ENCODE data around the gene CAPN5. TPM values are rescaled to one million over a fixed set of nuclear protein-coding genes. Genes with fewer than 3 reads are reported as not detected.

Gene CAPN5
- total and polyA plus RNA-seq, 5 donors, result 2.9 to 6.9 (median 5.2) TPM

GRCh38 chr11:77102246-77103210 lies 35.8 kb downstream of the CAPN5 start, which contains the start of gene OMP:
Gene OMP (plus strand): TSS chr11:77102840. CDS start chr11:77102840, 0 bp downstream.
- no peaks in the 10 kb centered on the region for H3K27me3 ChIP-seq (ENCODE audit: control insufficient read depth, insufficient read depth)
- peaks cover 3% of the 10 kb centered on the region for H3K4me1 ChIP-seq (ENCODE audit: control insufficient read depth, insufficient read depth, low read length)
- intact Hi-C loops (cut with DNase I), result no loop called here
- no peaks in the 10 kb centered on the region for H3K9me3 ChIP-seq (ENCODE audit: control insufficient read depth, low read length)
- H3K27ac ChIP-seq (ENCODE audit: low read length), result no peak within 1 kb of the TSS
- DNase-seq, result peak; percentile 10 to 36 (median 33)
- no peak within 1 kb of the TSS for H3K4me3 ChIP-seq (ENCODE audit: low read length)
- ATAC-seq, result no peak
- 92% methylated on average over 37 of the region's 37 CpGs for WGBS

GRCh38 chr11:77103319-77103718 lies 36.5 kb downstream of the CAPN5 start:
- DNase-seq, result peak in 2 of 3 donors; percentile 5 to 18

GRCh38 chr11:77104727-77105126 lies 38.0 kb downstream of the CAPN5 start:
- no peaks in the 10 kb centered on the region for H3K27me3 ChIP-seq (ENCODE audit: control insufficient read depth, insufficient read depth)
- peaks cover 4% of the 10 kb centered on the region for H3K4me1 ChIP-seq (ENCODE audit: control insufficient read depth, insufficient read depth, low read length)
- no peak for ATAC-seq
- DNase-seq, result peak in 1 of 3 donors; percentile 35
- intact Hi-C loops (cut with DNase I), result no loop called here
- no peak overlapping the region for H3K27ac ChIP-seq (ENCODE audit: low read length)
- WGBS, result 88% methylated on average over 8 of the region's 8 CpGs
- H3K4me3 ChIP-seq (ENCODE audit: low read length), result no peak overlapping the region
- no peaks in the 10 kb centered on the region for H3K9me3 ChIP-seq (ENCODE audit: control insufficient read depth, low read length)

More at GRCh38 chr11:77103319-77103718, 36.5 kb downstream of the CAPN5 start:
- H3K9me3 ChIP-seq (ENCODE audit: control insufficient read depth, low read length), result no peaks in the 10 kb centered on the region
- 89% methylated on average over 2 of the region's 2 CpGs for WGBS
- intact Hi-C loops (cut with DNase I), result no loop called here
- peaks cover 4% of the 10 kb centered on the region for H3K4me1 ChIP-seq (ENCODE audit: control insufficient read depth, insufficient read depth, low read length)
- H3K27ac ChIP-seq (ENCODE audit: low read length), result no peak overlapping the region
- no peaks in the 10 kb centered on the region for H3K27me3 ChIP-seq (ENCODE audit: control insufficient read depth, insufficient read depth)
- no peak overlapping the region for H3K4me3 ChIP-seq (ENCODE audit: low read length)
- no peak for ATAC-seq

GRCh38 chr11:77106321-77106720 lies 39.5 kb downstream of the CAPN5 start:
- no peak overlapping the region for H3K4me3 ChIP-seq (ENCODE audit: low read length)
- no peaks in the 10 kb centered on the region for H3K27me3 ChIP-seq (ENCODE audit: control insufficient read depth, insufficient read depth)
- intact Hi-C loops (cut with DNase I), result no loop called here
- no peak for DNase-seq
- H3K4me1 ChIP-seq (ENCODE audit: control insufficient read depth, insufficient read depth, low read length), result peaks cover 4% of the 10 kb centered on the region
- ATAC-seq, result no peak
- no peaks in the 10 kb centered on the region for H3K9me3 ChIP-seq (ENCODE audit: control insufficient read depth, low read length)
- no peak overlapping the region for H3K27ac ChIP-seq (ENCODE audit: low read length)
- 85% methylated on average over 7 of the region's 7 CpGs for WGBS

GRCh38 chr11:77106759-77107158 lies 40.0 kb downstream of the CAPN5 start:
- Histone ChIP-seq H3K4me3 (ENCODE audit: low read length) (no peak overlapping the region), H3K9me3 (ENCODE audit: control insufficient read depth, low read length) (no peaks in the 10 kb centered on the region), H3K27ac (ENCODE audit: low read length) (no peak overlapping the region), H3K4me1 (ENCODE audit: control insufficient read depth, insufficient read depth, low read length) (peaks cover 4% of the 10 kb centered on the region), H3K27me3 (ENCODE audit: control insufficient read depth, insufficient read depth) (no peaks in the 10 kb centered on the region)
- intact Hi-C loops (cut with DNase I), result no loop called here
- DNase-seq, result peak in 1 of 3 donors; percentile 14
- ATAC-seq, result no peak
- 97% methylated on average over 13 of the region's 13 CpGs for WGBS

GRCh38 chr11:77107950-77108349 lies 41.2 kb downstream of the CAPN5 start:
- no peak overlapping the region for H3K4me3 ChIP-seq (ENCODE audit: low read length)
- H3K27ac ChIP-seq (ENCODE audit: low read length), result no peak overlapping the region
- no peaks in the 10 kb centered on the region for H3K9me3 ChIP-seq (ENCODE audit: control insufficient read depth, low read length)
- H3K4me1 ChIP-seq (ENCODE audit: control insufficient read depth, insufficient read depth, low read length), result peaks cover 4% of the 10 kb centered on the region
- DNase-seq, result peak; percentile 73 to 84 (median 81)
- intact Hi-C loops (cut with DNase I), result no loop called here
- H3K27me3 ChIP-seq (ENCODE audit: control insufficient read depth, insufficient read depth), result no peaks in the 10 kb centered on the region
- peak; percentile 34 to 48 for ATAC-seq
- 59% methylated on average over 3 of the region's 3 CpGs for WGBS

- Histone ChIP-seq H3K4me3 (ENCODE audit: low read length) (no peak overlapping the region), H3K9me3 (ENCODE audit: control insufficient read depth, low read length) (no peaks in the 10 kb centered on the region), H3K27me3 (ENCODE audit: control insufficient read depth, insufficient read depth) (no peaks in the 10 kb centered on the region), H3K4me1 (ENCODE audit: control insufficient read depth, insufficient read depth, low read length) (peaks cover 4% of the 10 kb centered on the region), H3K27ac (ENCODE audit: low read length) (no peak overlapping the region)
- no peak for ATAC-seq
- intact Hi-C loops (cut with DNase I), result no loop called here
- WGBS, result 89% methylated on average over 9 of the region's 9 CpGs
- peak in 1 of 3 donors; percentile 11 for DNase-seq
Measured at GRCh38 chr11:77108436-77108835, 41.7 kb downstream of the CAPN5 start.

GRCh38 chr11:77109236-77110019 lies 42.7 kb downstream of the CAPN5 start:
- WGBS, result 62% methylated on average over 11 of the region's 11 CpGs
- DNase-seq (peak in 2 of 3 donors; percentile 43 to 49), ATAC-seq (no peak)
- H3K4me1 ChIP-seq (ENCODE audit: control insufficient read depth, insufficient read depth, low read length), result peaks cover 4% of the 10 kb centered on the region
- H3K27ac ChIP-seq (ENCODE audit: low read length), result no peak overlapping the region
- no peaks in the 10 kb centered on the region for H3K9me3 ChIP-seq (ENCODE audit: control insufficient read depth, low read length)
- intact Hi-C loops (cut with DNase I), result no loop called here
- H3K4me3 ChIP-seq (ENCODE audit: low read length), result no peak overlapping the region
- no peaks in the 10 kb centered on the region for H3K27me3 ChIP-seq (ENCODE audit: control insufficient read depth, insufficient read depth)

GRCh38 chr11:77110836-77111235 lies 44.1 kb downstream of the CAPN5 start:
- Histone ChIP-seq H3K9me3 (ENCODE audit: control insufficient read depth, low read length) (no peaks in the 10 kb centered on the region), H3K27ac (ENCODE audit: low read length) (no peak overlapping the region), H3K4me1 (ENCODE audit: control insufficient read depth, insufficient read depth, low read length) (peaks cover 4% of the 10 kb centered on the region), H3K27me3 (ENCODE audit: control insufficient read depth, insufficient read depth) (no peaks in the 10 kb centered on the region), H3K4me3 (ENCODE audit: low read length) (no peak overlapping the region)
- no peak for ATAC-seq
- intact Hi-C loops (cut with DNase I), result no loop called here
- WGBS, result 80% methylated on average over 6 of the region's 6 CpGs
- DNase-seq, result peak; percentile 4 to 38 (median 20)

- DNase-seq (no peak), ATAC-seq (no peak)
Measured at GRCh38 chr11:77111277-77111676, 44.5 kb downstream of the CAPN5 start.

GRCh38 chr11:77111946-77112345 lies 45.2 kb downstream of the CAPN5 start:
- intact Hi-C loops (cut with DNase I), result no loop called here
- H3K4me3 ChIP-seq (ENCODE audit: low read length), result no peak overlapping the region
- no peaks in the 10 kb centered on the region for H3K9me3 ChIP-seq (ENCODE audit: control insufficient read depth, low read length)
- no peaks in the 10 kb centered on the region for H3K27me3 ChIP-seq (ENCODE audit: control insufficient read depth, insufficient read depth)
- ATAC-seq (no peak), DNase-seq (peak in 2 of 3 donors; percentile 1 to 27)
- H3K4me1 ChIP-seq (ENCODE audit: control insufficient read depth, insufficient read depth, low read length), result peaks cover 4% of the 10 kb centered on the region
- 95% methylated on average over 6 of the region's 6 CpGs for WGBS
- no peak overlapping the region for H3K27ac ChIP-seq (ENCODE audit: low read length)

More at GRCh38 chr11:77111277-77111676, 44.5 kb downstream of the CAPN5 start:
- H3K27ac ChIP-seq (ENCODE audit: low read length), result no peak overlapping the region
- peaks cover 4% of the 10 kb centered on the region for H3K4me1 ChIP-seq (ENCODE audit: control insufficient read depth, insufficient read depth, low read length)
- H3K4me3 ChIP-seq (ENCODE audit: low read length), result no peak overlapping the region
- H3K27me3 ChIP-seq (ENCODE audit: control insufficient read depth, insufficient read depth), result no peaks in the 10 kb centered on the region
- intact Hi-C loops (cut with DNase I), result no loop called here
- whole genome bisulfite sequencing, result 86% methylated on average over 3 of the region's 3 CpGs
- H3K9me3 ChIP-seq (ENCODE audit: control insufficient read depth, low read length), result no peaks in the 10 kb centered on the region
